ENCODE data around the gene RNF167.
A peak's percentile ranks its signal among the peaks of the same experiment; 100 is the strongest.

RNF167 gene

DNA sequence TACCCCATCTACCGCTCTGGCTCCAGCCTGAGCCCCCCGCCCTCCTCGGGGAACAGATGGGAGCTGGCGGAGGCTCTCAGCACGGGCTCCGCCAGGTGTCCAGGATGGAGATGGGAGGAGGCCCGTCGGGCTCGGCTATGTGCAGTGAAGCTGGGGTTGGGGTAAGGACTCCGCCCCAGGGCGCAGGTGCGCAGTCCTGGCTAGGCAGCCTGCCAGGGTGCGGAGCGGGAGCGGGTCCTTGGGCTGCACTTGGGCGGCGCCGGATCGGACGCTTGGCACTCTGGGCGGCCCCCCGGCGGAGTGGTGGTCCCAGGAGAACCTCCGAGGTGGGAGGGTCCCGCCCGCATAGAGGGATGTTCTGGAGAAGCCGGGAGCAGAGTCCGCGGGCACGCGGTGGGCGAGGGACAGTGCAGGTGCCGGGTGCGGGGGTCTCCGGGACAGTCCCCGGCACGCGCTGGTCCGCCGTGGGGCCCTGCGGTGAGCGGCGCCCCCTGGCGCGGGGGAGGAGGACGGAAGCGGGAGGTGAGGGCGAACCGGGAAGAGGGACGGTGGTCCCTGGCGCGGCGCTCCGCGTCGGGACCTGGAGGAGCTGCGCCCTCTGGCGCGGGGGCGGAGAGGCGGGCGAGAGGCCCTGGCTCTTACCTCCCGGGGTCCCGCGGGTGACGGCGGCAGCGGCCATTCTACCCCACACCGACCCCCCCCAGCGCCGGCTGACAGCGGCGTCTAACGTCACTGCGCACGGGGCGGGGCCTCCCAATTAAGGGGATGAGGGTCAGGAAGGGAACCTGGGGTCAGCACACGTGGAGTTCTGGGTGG is 47.1 kb downstream of the RNF167 start, which contains the start of gene CAMTA2:
CAMTA2 (minus strand) TSS at position 725 of the 816 bp plus-strand sequence. CDS start 1,453 bp downstream, outside the sequence.
- TF ChIP-seq CTCF (IDR thresholded peaks at IDR 0.05): peak; percentile 87
- Histone ChIP-seq H3K9me3 (no peaks in the 10 kb centered on the region), H3K27ac (peak within 1 kb of the TSS; percentile 92), H3K36me3 (peaks cover 21% of the 10 kb centered on the region), H3K27me3 (no peaks in the 10 kb centered on the region), H3K4me1 (ENCODE audit: control insufficient read depth in 1 of 2, insufficient read depth in 1 of 2, low read depth in 1 of 2, low read length in 1 of 2) (peaks cover 26 to 28% of the 10 kb centered on the region in 2 experiments), H3K4me3 (ENCODE audit: low read depth in 1 of 2, low read length in 1 of 2) (peak within 1 kb of the TSS; percentile 84 to 98)

DNA sequence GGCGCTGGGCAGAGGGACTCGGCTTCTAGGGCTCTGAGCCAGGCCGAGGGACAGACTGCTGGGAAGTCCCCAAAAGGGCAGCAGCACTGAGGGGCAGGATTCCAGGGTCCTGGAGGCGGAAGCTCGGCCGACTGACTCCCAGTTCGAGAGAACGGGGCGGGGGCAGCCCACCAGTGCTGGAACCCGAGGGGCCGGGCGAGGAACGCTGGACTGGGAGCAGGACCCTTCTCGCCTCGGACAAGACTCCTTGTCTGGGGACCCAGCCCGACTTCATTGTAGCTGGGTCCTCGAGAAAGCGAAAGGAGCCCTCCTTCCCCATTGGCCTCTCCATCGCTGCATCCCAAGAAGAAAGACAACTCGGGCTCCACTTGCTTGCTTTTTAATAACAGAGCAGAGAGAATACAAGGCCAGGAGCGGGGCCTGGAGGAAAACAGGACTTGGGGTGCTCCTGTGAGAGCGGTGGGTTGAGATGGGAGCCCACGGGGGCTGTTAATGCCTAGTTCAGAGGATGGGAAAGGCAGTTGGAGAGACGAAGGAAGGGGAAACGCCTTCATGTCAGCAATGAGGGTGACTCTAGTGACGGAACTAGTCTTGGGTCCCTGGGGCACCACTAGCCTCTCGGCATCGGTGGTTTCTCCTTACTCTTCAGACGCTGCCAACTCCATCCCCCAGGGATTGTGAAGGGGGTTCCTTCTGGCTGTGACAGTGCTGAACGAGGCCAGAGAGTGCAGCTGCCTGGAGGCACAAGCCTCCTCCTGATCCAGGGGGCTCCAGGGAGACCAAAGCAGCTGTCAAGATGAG is 47.9 kb downstream of the RNF167 start:
- Histone ChIP-seq H3K4me3 (ENCODE audit: low read depth in 1 of 2, low read length in 1 of 2) (peak overlapping the region; percentile 84 to 98), H3K27ac (peak overlapping the region; percentile 92), H3K4me1 (ENCODE audit: control insufficient read depth in 1 of 2, insufficient read depth in 1 of 2, low read depth in 1 of 2, low read length in 1 of 2) (peaks cover 26 to 28% of the 10 kb centered on the region in 2 experiments), H3K9me3 (no peaks in the 10 kb centered on the region), H3K27me3 (no peaks in the 10 kb centered on the region), H3K36me3 (peaks cover 13% of the 10 kb centered on the region)
- TF ChIP-seq CTCF (IDR thresholded peaks at IDR 0.05): no peak

GRCh38 chr17:4994081-4994595 is 54.1 kb downstream of the RNF167 start:
- TF ChIP-seq CTCF (IDR thresholded peaks at IDR 0.05): no peak
- Histone ChIP-seq H3K4me3 (ENCODE audit: low read depth in 1 of 2, low read length in 1 of 2) (no peak overlapping the region), H3K27ac (no peak overlapping the region), H3K4me1 (ENCODE audit: control insufficient read depth in 1 of 2, insufficient read depth in 1 of 2, low read depth in 1 of 2, low read length in 1 of 2) (peaks cover 29 to 31% of the 10 kb centered on the region in 2 experiments), H3K27me3 (no peaks in the 10 kb centered on the region), H3K36me3 (no peaks in the 10 kb centered on the region), H3K9me3 (no peaks in the 10 kb centered on the region)

Measured in neutrophil (primary cell).